NCI-H1417 (cell line): ENCODE results near the gene VGLL4.
"Not testable (repeated sequence)": the region's sequence is repeated elsewhere in the genome, so short reads cannot be mapped to it uniquely, and the experiment has no call there.

Experiments used
- DNase-seq, 3 experiments: peaks; one replicate each; lab custom pipeline; 2025; lab: John Stamatoyannopoulos, UW

VGLL4 gene

DNA sequence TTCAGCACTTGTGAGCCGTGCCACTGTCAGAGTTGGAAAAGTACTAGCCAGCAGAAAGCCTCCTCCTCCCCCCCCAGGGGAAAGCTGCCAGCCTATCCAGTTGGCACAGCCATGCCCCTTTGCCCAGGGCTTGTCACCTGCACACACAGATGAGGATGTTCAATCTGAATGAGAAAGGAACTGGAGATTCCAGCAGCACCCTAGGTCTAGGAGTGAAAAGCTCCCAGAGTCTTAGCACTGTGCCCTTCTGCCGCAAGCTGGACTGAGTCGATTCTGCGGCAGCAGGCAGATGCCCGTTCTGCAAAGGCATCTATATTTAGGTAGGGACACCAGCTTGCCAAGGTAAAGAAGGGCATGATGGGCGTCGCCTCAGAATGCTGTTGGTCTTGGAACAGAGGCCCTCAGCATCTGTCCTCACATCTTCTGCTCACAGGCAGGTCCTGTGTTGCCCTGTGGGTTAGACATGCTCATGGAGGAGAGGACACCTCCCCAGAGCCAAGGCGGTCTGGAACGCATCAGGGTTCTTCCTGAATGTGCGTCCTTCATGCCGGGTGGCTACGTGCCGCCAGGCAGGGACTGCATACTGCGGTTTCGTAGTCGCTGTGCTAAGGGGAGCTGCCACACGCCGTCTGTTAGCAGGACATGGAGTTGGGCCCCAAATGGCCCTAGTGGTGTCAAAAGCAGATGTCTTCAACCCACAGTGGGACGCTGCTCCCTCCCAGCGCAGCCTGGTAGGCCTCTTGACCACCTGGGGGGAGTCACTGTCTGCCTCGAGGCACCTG is 109.5 kb downstream of the VGLL4 start:
- no peak for DNase-seq

DNA sequence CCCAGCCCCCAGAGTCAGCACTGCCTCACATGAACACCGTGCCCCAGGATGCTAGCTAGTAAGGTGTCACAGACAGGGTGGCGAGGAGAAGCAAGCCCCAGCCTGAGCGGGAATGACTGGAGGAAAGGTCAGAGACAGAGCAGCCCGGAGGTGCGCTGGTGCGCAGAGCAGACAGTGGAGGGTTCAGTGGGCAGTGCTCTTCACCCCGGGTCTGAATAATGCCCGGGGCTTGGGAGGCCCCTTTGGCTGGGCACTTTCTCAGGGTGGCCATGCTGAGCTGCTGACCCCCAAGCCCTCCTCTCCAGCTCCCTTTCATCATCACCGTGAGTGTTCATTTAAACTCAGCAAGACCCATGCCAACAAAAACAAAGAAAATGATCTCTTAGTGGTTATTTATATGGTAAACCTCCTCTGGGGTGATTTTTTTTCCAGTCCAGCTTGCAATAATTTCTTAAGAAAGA is 110.8 kb downstream of the VGLL4 start:
- no peak for DNase-seq

DNA sequence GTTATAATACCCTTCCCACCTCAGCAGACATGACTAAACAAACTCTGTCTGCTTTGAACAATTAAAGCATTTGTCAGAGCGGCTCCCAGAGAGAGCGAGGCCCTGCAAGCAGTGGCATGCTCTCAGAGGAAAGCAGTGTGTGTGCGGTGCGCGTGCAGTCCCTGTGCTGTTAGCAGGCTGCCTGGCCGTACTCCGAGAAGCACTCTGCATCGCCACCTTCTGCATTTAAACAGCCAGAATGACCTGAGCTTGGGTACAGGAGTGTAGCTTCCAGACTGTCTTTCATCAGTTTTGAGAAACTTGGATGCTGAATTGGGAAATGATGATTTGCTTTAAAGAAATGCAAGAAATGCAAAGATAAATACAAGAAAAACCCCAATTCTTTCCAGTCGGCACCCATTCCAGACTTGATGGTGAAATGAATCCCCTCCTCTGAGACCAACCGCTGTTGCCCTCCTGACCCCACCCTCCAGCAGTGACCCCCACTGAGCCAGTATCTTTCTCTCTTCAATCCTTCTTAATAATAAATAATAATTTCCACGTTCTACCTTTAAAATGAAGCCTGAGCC is 113.5 kb downstream of the VGLL4 start:
- peak in 2 of 3 experiments; percentile 5 to 29 for DNase-seq

DNA sequence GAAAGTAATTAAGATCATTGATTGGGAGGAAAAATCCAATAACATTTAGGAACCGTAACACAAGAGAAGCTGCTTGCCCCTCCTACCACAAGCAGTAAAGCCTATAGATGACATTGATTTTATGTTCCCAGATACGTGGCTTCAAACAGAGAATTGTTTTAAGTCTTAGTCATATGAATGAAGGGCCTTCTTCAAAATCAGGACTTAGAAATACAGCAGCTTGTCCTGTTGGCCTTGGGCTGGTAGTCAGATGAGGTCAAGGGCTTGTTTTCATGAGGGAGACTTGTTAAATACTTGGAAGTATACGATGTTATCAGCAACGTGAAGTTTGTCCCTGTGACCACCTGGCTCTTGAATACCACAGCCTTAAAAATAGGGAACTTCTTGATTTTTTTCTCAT is 114.4 kb downstream of the VGLL4 start:
- DNase-seq: no peak

DNA sequence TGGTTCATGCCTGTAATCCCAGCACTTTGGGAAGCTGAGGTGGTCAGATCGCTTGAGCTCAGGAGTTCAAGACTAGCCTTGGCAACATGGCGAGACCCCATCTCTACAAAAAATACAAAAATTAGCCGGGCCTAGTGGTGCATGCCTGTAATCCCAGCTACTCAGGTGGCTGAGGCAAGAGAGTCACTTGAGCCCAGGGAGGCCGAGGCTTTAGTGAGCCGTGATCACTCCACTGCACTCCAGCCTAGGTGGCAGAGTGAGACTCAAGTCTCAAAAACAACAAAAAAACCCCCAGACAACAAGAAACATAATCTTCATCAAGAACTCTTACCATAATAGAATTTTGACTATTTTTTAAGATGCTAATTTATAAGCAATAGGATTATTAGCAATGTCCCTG is 117.6 kb downstream of the VGLL4 start:
- not testable (repeated sequence) for DNase-seq

DNA sequence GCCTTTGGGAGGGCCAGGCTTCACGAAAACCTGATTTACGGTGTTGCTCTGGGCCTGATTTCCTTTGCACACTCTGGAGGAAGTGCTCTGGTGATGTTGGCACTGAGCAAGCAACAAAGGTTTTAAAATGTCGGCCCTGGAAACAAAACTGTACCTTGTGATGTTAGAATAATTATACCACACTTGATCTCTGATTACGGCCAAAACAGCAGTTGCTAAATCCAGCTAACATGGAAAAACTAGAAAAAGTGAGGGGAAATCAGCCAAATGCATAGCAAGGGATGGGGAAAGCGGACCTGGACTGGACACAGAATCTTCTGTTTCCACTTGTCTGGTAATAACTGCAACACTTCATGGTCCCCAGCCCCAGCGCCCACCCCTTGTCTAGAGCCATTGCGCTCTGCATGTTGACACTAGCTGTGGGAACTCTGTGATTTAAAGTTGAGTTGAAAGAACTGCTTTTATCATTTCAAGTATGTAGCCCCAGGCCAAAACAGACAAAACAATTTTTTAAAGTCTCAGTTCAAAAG is 120.1 kb downstream of the VGLL4 start:
- peak in 2 of 3 experiments; percentile 25 to 62 for DNase-seq

DNA sequence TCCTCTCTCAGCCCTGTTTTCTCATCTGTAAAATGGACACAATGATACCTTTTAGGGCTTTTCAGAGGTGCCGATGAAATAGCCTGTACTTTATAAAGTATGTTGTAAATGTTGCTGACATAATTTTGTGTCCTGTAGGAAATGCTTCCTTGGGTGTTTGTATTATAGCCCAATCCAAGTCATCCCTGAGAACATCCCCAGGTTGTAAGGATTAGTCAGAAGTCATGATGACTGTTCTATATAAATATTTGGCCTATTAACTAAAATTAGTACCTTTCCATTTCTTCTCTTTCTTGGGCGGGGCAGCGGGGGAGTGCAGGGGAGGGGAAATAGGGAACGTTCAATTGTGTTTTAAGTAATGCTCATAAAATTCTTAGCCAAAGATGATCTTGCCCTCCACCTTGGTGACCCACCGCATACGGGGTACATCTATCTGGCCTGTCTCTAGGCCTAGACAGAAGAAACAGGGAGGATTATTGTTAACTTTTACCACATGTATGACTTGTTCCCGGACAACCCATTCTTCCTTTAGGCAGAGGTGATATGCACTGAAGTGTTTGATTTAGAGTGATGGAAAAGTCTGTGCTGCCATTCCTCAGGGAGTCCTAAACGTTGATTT is 120.7 kb downstream of the VGLL4 start:
- DNase-seq: no peak

DNA sequence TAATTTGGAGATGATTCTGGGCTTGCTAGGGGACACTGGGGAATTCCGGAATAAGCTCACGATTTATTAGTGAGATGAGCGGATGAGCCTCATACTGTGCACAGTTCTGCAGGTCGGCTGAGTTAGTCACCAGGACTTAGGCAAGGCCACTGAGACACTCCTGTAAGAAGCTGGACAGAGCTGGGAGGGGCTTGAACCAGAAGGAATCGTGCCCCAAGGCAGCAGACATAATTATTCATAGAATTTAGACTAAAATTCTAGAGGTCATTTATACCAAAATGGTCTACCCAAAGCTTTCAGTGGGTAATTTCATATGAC is 121.4 kb downstream of the VGLL4 start:
- DNase-seq: no peak

DNA sequence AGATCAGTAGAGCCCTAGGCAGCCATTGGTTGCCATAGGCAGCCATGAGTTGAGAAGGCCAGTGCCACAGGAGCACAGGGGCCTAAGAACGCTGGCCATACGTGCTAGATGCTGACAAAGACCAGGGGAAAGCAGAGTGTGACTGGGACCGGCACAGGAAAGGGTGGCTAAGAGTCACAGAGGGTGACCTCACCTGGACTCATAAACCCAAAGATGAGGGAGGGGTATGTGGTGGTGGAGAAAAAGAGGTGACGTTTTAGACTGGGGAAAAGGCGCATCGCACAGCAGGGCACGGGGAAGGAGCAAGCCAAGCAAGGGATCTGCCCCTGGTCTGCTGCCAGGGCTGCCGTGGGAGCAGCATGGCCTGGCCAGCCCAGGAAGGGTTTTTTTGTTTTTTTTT is 122.5 kb downstream of the VGLL4 start:
- no peak for DNase-seq

DNA sequence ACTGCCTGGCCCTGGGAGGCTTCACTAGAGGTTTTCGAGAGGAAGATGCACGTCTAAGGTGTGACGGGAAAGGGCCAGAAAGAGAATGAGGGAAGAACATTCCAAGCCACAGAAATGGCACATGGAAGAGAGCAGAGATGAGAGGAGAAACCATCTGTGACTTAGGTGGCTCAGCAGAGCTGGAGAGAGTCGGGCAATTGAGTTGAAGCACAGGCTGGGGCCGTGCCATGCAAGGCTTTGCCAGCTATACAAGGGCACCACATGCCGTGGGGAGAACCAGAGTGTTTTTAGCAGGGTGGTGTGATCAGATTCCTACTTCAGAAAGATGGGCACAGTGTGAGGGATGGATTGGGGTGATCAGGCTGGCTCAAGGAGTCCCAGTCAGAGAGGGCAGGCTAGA is 126.1 kb downstream of the VGLL4 start:
- DNase-seq: no peak

DNA sequence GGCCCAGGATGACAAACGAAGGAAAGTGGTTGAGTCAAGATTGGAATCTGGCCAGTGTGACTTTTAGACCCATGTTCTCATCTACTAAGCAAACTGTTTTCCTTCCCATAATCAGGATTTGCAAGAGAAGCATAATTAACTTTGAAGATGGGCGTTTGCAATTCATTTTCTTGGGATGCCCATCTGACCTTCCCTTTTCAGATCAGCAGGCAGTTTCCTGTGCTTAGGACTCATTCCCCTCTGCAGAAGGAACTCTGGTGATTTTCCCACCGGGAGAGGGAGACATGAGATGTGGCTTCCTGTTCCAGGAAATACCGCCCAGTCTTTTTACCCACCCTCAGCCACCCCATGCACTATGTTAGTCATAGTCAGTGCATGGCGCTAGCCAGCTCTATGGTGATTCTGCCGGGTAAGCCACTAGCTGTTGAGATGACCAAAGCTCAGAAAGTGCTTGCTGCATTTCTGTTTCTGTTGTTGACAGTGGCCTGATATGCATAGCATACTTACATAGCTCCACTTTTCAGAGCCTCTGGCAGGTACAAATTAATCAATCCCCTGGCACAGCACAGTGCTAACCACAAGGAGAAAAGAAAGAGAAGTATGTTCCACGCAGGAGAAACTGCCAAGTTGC is 129.4 kb downstream of the VGLL4 start:
- DNase-seq: no peak

DNA sequence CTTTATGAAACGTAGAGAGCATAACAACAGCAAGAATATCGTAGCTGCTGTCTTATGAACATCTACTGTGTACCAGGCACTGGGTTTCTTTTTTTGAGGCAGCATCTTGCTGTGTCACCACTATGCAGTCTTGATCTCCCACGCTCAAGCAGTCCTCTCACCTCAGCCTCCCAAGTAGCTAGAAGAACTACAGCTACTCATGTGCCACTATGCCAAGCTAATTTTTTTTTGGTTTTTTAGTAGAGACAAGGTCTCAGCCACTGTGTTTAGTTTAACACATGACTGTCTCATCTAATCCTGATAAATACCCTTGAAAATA is 129.9 kb downstream of the VGLL4 start:
- no peak for DNase-seq

DNA sequence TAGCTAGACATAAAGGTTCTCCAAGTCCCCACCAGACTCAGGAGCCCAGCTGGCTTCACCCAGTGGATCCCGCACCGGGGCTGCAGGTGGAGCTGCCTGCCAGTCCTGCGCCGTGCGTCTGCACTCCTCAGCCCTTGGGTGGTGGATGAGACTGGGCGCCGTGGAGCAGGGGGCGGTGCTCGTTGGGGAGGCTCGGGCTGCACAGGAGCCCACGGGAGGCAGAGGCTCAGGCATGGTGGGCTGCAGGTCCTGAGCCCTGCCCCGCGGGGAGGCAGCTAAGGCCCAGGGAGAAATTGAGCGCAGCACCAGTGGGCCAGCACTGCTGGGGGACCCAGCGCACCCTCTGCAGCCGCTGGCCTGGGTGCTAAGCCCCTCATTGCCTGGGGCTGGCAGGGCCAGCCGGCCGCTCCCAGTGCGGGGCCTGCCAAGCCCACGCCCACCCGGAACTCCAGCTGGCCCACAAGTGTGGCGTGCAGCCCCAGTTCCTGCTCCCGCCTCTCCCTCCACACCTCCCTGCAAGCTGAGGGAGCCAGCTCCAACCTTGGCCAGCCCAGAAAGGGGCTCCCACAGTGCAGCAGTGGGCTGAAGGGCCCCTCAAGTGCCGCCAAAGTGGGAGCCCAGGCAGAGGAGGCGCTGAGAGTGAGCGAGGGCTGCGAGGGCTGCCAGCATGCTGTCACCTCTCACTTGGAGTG is 130.4 kb downstream of the VGLL4 start:
- DNase-seq: not testable (repeated sequence)

DNA sequence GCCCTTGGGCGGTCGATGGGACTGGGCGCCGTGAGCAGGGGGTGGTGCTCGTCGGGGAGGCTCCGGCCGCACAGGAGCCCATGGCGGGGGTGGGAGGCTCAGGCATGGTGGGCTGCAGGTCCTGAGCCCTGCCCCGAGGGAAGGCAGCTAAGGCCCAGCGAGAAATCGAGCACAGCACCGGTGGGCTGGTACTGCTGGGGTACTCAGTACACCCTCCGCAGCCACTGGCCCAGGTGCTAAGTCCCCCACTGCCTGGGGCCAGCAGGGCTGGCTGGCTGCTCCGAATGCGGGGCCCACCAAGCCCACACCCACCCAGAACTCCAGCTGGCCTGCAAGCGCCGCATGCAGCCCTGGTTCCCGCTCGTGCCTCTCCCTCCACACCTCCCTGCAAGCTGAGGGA is 132.1 kb downstream of the VGLL4 start:
- DNase-seq: not testable (repeated sequence)

DNA sequence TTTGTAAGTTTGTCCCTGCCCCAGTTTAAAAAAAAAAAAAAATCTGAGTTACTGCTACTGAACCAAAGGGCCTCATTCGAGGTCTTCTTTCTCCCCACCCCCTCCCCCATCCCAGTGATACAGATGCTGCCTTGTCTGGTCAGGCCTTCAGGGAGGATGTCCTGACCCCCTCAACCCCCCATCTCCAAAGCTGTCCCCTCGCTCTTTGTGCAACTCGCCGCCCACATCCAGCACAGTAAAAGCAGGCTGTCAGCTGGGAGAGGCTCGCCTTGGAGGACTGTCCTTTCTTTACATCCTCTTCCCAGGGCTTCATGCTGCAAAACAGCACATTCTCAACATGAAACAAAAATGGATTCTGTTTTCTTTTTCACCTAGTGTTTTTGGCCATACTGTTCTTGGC is 133.4 kb downstream of the VGLL4 start:
- peak in 1 of 3 experiments; percentile 28 for DNase-seq

DNA sequence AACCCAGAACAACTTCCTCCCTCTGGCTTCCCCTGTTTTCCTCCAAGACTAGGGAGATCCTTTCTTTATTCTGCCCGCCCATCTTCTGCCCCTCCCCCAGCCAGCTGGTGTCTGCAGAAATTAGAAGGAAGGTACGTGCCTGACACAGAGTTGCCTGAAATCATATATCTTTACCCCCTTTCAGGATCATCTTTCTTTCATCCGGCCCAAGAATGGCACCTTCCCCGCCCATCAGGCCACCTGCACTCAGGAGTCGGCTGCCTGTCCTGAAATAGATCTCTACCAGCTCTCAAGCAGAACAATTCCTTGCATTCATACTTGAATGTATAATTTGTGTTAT is 133.7 kb downstream of the VGLL4 start:
- DNase-seq: peak; percentile 28 to 65 (median 34)

DNA sequence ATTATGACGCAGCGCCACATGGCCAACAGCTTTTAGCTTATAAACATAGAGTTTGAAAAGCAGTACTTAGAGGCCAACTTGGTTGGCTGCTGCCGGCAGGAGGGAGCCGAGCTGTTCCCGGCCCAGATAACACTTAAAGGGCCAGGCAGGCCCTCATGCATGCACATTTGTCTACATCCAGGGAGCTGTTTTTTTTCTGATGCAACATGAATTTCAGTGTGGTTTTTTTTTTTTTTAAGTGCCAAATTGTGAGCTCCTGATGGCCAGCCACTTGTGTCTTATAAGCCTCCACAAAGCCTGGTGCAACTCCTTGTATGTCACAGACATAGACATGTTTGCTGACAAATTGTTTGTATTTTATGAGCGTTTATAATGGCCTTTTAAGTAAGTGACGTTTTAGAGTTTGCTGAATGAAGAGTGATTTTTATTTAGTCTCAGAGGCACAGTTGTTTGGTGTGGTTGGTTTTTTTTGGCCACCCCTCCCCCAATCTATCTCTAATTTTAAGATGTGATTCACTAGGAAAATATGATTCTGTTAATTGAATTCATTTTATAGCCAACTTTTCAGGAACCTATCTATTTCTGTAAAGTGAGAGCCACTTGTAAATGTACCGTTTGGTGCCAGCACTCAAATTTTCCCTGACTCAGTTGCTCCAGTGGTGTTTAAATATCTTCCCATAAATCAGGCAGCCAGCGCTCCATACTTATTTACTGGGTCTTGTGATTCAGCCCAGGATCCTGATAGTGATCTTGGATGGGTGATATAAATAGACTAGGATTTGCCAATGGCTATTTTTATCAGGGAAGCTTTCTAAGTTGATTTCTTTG is 134.3 kb downstream of the VGLL4 start:
- peak; percentile 39 to 71 (median 57) for DNase-seq

DNA sequence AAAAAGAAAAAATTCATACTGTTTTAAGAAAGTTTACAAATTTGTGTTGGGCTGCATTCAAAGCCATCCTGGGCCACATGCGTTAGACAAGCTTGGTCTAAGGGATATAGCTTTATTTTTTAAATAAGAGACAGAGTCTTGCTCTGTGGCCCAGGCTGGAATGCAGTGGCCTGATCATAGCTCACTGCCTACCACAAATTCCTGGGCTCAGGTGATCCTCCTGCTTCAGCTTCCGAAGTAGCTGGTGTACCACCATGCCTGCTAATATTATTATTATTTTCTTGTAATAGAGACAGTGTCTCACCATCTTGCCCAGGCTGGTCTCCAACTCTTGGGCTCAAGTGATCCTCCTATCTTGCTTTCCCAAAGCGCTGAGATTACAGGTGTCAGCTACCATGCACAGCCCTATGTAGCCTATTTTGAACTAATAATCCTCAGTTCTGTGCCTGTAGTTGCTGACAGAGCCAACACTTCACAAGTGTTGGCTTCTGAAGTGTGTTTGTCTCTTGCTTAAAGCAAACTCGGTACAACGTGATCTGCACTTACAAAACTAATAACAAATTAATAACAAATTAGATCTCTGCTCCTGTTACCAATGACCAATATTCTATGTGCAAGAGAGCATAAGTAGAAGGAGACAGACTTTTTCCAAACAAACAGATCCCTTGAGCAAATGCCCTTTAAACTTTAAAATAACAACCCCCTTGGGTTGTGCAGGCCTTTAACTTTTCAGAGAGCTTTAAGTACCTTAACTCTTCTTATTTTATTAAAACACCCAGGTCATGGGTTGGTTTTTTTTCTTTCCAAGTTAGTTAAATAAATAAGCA is 135.2 kb downstream of the VGLL4 start:
- DNase-seq: no peak

DNA sequence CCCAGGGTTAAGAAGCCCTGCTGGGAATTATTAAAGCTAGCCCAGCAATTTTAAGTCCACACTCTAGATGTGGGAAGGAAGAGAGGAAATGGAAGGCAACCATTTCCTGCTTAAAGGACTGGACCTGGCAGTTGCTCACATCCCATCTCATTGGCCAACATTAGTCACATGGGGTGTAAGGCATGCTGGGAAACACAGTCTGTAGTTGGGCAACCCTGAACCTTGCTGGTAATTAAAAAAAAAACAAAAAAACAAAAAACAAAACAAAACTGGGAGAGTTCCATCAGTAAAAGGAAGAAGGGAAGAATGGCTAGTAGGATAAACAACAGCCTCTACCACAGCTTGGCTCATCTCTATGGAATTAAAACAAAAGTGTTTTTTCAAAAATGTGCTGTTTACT is 136.0 kb downstream of the VGLL4 start:
- DNase-seq: no peak
